Measurements from ENCODE around the gene MBNL2. TPM values are rescaled to one million over a fixed set of nuclear protein-coding genes. Genes with fewer than 3 reads are reported as not detected.

The MBNL2 gene
- total and polyA plus RNA-seq, 2 of the 13 experiments (the other 11 are each of a cell fraction or from before 2014, with no cell fraction given): 30.8 to 59.0 TPM

DNA sequence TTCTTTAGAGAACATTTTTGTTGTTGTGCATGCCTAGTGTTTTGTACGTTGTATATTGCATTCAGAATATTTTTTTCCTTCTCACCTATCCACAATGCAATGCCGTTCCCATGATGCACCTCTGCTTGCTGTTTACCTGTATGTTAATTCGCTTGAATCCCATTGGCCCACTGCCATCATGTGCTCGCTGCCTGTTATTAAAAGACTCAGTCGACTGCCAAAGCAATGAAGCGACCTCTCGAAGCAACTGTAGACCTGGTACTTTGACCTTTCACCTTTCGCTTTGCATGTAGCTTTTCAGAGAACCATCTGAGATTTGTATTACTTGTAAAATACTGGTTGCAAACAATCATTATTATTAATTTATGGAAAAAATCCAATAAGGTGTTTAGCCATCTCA, 134.5 kb downstream of the MBNL2 start:
- Histone ChIP-seq H3K27me3 (ENCODE audit: control insufficient read depth in 1 of 2, insufficient read depth in 2 of 2, low read length in 2 of 2) (no peaks in the 10 kb centered on the region), H2AFZ (ENCODE audit: low read length) (no peak overlapping the region), H3K4me1 (ENCODE audit: insufficient read depth, low read length) (no peaks in the 10 kb centered on the region), H3K27ac (ENCODE audit: extremely low read length, insufficient read depth, low read length) (no peak overlapping the region), H4K20me1 (ENCODE audit: insufficient read depth, low read length) (no peaks in the 10 kb centered on the region), H3K36me3 (replicated peaks in 1 of 2; ENCODE audit: control insufficient read depth in 1 of 2, insufficient read depth in 2 of 2, low read length in 2 of 2) (peaks cover 17 to 61% of the 10 kb centered on the region in 2 experiments), H3K4me2 (ENCODE audit: low read depth, low read length) (no peak overlapping the region), H3K79me2 (ENCODE audit: insufficient read depth, low read length) (no peaks in the 10 kb centered on the region), H3K9me3 (ENCODE audit: low read length) (no peaks in the 10 kb centered on the region), H3K9ac (ENCODE audit: insufficient read depth, low read depth, low read length) (no peak overlapping the region), H3K4me3 (replicated peaks in 1 of 3; ENCODE audit: insufficient read depth in 1 of 3, low read depth in 2 of 3, low read length in 3 of 3) (no peak overlapping the region)
- FAIRE-seq: no peak
- ATAC-seq: no peak
- DNase-seq (ENCODE audit: low spot score): no peak
- in situ Hi-C loops (cut with HindIII; ENCODE audit: extremely low pct_ligation_motif_present, low pct_unique_long_range_greater_than_20kb) (no loop called here), intact Hi-C loops (cut with micrococcal nuclease; ENCODE audit: unreplicated experiment) (no loop called here)
- no peak for TF ChIP-seq FOXO4 (CRISPR knock-in tag; conservative IDR thresholded peaks at IDR 0.05)
- TF ChIP-seq JUN (CRISPR knock-in tag; IDR thresholded peaks at IDR 0.05): no peak
- TF ChIP-seq, protein P1, sequence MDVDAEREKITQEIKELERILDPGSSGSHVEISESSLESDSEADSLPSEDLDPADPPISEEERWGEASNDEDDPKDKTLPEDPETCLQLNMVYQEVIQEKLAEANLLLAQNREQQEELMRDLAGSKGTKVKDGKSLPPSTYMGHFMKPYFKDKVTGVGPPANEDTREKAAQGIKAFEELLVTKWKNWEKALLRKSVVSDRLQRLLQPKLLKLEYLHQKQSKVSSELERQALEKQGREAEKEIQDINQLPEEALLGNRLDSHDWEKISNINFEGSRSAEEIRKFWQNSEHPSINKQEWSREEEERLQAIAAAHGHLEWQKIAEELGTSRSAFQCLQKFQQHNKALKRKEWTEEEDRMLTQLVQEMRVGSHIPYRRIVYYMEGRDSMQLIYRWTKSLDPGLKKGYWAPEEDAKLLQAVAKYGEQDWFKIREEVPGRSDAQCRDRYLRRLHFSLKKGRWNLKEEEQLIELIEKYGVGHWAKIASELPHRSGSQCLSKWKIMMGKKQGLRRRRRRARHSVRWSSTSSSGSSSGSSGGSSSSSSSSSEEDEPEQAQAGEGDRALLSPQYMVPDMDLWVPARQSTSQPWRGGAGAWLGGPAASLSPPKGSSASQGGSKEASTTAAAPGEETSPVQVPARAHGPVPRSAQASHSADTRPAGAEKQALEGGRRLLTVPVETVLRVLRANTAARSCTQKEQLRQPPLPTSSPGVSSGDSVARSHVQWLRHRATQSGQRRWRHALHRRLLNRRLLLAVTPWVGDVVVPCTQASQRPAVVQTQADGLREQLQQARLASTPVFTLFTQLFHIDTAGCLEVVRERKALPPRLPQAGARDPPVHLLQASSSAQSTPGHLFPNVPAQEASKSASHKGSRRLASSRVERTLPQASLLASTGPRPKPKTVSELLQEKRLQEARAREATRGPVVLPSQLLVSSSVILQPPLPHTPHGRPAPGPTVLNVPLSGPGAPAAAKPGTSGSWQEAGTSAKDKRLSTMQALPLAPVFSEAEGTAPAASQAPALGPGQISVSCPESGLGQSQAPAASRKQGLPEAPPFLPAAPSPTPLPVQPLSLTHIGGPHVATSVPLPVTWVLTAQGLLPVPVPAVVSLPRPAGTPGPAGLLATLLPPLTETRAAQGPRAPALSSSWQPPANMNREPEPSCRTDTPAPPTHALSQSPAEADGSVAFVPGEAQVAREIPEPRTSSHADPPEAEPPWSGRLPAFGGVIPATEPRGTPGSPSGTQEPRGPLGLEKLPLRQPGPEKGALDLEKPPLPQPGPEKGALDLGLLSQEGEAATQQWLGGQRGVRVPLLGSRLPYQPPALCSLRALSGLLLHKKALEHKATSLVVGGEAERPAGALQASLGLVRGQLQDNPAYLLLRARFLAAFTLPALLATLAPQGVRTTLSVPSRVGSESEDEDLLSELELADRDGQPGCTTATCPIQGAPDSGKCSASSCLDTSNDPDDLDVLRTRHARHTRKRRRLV (CRISPR knock-in tag; IDR thresholded peaks at IDR 0.05): no peak
- TF ChIP-seq ZNF772 (CRISPR knock-in tag; IDR thresholded peaks at IDR 0.05): no peak
- TF ChIP-seq NR2F6 (IDR thresholded peaks at IDR 0.05): 0 out of 2 replicates have a peak, but pooled peaks have one; percentile 12
- TF ChIP-seq NR2F6 (CRISPR knock-in tag; IDR thresholded peaks at IDR 0.05): no peak
- TF ChIP-seq TBX2 (CRISPR knock-in tag; IDR thresholded peaks at IDR 0.05; ENCODE audit: borderline replicate concordance): no peak
- TF ChIP-seq, protein P2, sequence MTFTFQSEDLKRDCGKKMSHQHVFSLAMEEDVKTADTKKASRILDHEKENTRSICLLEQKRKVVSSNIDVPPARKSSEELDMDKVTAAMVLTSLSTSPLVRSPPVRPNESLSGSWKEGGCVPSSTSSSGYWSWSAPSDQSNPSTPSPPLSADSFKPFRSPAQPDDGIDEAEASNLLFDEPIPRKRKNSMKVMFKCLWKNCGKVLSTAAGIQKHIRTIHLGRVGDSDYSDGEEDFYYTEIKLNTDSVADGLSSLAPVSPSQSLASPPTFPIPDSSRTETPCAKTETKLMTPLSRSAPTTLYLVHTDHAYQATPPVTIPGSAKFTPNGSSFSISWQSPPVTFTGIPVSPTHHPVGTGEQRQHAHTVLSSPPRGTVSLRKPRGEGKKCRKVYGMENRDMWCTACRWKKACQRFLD (CRISPR knock-in tag; IDR thresholded peaks at IDR 0.05; ENCODE audit: borderline replicate concordance): no peak
- no peak for TF ChIP-seq ZNF569 (CRISPR knock-in tag; IDR thresholded peaks at IDR 0.05; ENCODE audit: borderline replicate concordance)
- peak; percentile 74 for TF ChIP-seq RBM22 (optimal IDR thresholded peaks at IDR 0.05; ENCODE audit: low read length)
- no peak for TF ChIP-seq TCF7 (IDR thresholded peaks at IDR 0.05; ENCODE audit: low read depth)
- no peak for TF ChIP-seq SIN3A (IDR thresholded peaks at IDR 0.05; ENCODE audit: borderline replicate concordance, low read depth, low read length)
- TF ChIP-seq MEF2D (CRISPR knock-in tag; IDR thresholded peaks at IDR 0.05): no peak
- TF ChIP-seq ZNF574 (CRISPR knock-in tag; IDR thresholded peaks at IDR 0.05): no peak
- WGBS (ENCODE audit: low lambda C conversion rate): 94% methylated on average over 8 of the region's 8 CpGs
- POLR2A ChIA-PET: no interaction called here
- CTCF ChIA-PET (ENCODE audit: low intra/inter-chr PET ratio, low total read pairs): no interaction called here
- BruUV-seq (replicated peaks): no TSS peak
